ENCODE results near the gene SH3BP5L.

- TF ChIP-seq, protein P1, sequence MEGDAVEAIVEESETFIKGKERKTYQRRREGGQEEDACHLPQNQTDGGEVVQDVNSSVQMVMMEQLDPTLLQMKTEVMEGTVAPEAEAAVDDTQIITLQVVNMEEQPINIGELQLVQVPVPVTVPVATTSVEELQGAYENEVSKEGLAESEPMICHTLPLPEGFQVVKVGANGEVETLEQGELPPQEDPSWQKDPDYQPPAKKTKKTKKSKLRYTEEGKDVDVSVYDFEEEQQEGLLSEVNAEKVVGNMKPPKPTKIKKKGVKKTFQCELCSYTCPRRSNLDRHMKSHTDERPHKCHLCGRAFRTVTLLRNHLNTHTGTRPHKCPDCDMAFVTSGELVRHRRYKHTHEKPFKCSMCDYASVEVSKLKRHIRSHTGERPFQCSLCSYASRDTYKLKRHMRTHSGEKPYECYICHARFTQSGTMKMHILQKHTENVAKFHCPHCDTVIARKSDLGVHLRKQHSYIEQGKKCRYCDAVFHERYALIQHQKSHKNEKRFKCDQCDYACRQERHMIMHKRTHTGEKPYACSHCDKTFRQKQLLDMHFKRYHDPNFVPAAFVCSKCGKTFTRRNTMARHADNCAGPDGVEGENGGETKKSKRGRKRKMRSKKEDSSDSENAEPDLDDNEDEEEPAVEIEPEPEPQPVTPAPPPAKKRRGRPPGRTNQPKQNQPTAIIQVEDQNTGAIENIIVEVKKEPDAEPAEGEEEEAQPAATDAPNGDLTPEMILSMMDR (IDR thresholded peaks at IDR 0.05 in 4 of 5, conservative IDR thresholded peaks at IDR 0.05 in 1 of 5) = no peak
- no peak for TF ChIP-seq POLR2A (IDR thresholded peaks at IDR 0.05)
Measured at GRCh38 chr1:248822148-248823032, 3.3 kb downstream of the SH3BP5L start.

Data from gastrocnemius medialis (tissue), 4 donors.